ENCODE data around the gene HPCAL1. TPM values are rescaled to one million over a fixed set of nuclear protein-coding genes. Genes with fewer than 3 reads are reported as not detected.

The HPCAL1 gene
- total and polyA plus RNA-seq, 2 experiments from 2014 or later, result 8.3 to 25.4 TPM

DNA sequence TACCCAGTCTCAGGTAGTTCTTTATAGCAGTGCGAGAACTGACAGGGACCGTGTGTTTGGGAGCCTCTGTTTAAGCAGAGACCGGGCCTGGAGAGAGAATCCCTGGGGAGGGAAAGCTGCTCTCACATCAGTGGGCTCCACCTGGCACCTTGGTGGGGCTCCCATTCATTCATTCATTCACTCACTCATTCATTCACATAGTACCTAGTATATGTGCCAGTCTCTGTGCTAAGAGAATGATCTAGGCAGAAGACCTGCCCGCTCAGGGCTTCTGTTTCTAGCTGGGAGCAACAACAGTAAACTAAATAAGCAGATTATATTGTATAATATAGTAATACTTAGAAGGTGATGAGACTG, 17.8 kb downstream of the HPCAL1 start:
- H4K20me1 ChIP-seq (replicated peaks; ENCODE audit: insufficient read depth), result no peaks in the 10 kb centered on the region
- 0 out of 2 replicates have a peak, but pooled peaks cover 3% of the 10 kb centered on the region for H3K9me2 ChIP-seq (ENCODE audit: insufficient read depth)
- Mint-ChIP-seq H3K27me3 (ENCODE audit: insufficient read depth, low read depth, poor library complexity) (peaks cover 12% of the 10 kb centered on the region), H3K36me3 (ENCODE audit: low read depth) (peaks cover 6% of the 10 kb centered on the region; the same call in 1 of the 3 replicates), H3K9me3 (peaks cover 7% of the 10 kb centered on the region; the same call in 1 of the 3 replicates), H3K4me1 (peaks cover 32% of the 10 kb centered on the region), H3K27ac (no peak overlapping the region), H3K4me3 (no peak overlapping the region)
- no peaks in the 10 kb centered on the region for H3F3A ChIP-seq (replicated peaks; ENCODE audit: low read depth)
- peaks cover 13% of the 10 kb centered on the region; the same call in 1 of the 2 replicates for H3K4me1 ChIP-seq (ENCODE audit: insufficient read depth)
- TF ChIP-seq EZH2phosphoT487 (IDR thresholded peaks at IDR 0.05; ENCODE audit: unreplicated experiment) (no peak), NANOG (IDR thresholded peaks at IDR 0.05; ENCODE audit: borderline replicate concordance) (no peak), CREB1 (CRISPR knock-in tag; IDR thresholded peaks at IDR 0.05; ENCODE audit: low read depth) (no peak), STAT1 (IDR thresholded peaks at IDR 0.05; ENCODE audit: unreplicated experiment) (no peak), ZNF331 (CRISPR knock-in tag; IDR thresholded peaks at IDR 0.05; ENCODE audit: low read depth) (no peak), ZNF114 (CRISPR knock-in tag; IDR thresholded peaks at IDR 0.05) (no peak), JUNB (IDR thresholded peaks at IDR 0.05; ENCODE audit: unreplicated experiment) (no peak), ZNF462 (CRISPR knock-in tag; IDR thresholded peaks at IDR 0.05) (no peak), EZH2 (IDR thresholded peaks at IDR 0.05; ENCODE audit: low read depth, unreplicated experiment) (no peak), POLR2AphosphoS5 (IDR thresholded peaks at IDR 0.05; ENCODE audit: low read depth) (no peak)
- TF ChIP-seq, protein P1, sequence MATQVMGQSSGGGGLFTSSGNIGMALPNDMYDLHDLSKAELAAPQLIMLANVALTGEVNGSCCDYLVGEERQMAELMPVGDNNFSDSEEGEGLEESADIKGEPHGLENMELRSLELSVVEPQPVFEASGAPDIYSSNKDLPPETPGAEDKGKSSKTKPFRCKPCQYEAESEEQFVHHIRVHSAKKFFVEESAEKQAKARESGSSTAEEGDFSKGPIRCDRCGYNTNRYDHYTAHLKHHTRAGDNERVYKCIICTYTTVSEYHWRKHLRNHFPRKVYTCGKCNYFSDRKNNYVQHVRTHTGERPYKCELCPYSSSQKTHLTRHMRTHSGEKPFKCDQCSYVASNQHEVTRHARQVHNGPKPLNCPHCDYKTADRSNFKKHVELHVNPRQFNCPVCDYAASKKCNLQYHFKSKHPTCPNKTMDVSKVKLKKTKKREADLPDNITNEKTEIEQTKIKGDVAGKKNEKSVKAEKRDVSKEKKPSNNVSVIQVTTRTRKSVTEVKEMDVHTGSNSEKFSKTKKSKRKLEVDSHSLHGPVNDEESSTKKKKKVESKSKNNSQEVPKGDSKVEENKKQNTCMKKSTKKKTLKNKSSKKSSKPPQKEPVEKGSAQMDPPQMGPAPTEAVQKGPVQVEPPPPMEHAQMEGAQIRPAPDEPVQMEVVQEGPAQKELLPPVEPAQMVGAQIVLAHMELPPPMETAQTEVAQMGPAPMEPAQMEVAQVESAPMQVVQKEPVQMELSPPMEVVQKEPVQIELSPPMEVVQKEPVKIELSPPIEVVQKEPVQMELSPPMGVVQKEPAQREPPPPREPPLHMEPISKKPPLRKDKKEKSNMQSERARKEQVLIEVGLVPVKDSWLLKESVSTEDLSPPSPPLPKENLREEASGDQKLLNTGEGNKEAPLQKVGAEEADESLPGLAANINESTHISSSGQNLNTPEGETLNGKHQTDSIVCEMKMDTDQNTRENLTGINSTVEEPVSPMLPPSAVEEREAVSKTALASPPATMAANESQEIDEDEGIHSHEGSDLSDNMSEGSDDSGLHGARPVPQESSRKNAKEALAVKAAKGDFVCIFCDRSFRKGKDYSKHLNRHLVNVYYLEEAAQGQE (IDR thresholded peaks at IDR 0.05; ENCODE audit: unreplicated experiment), result no peak
- TF ChIP-seq, protein P2, sequence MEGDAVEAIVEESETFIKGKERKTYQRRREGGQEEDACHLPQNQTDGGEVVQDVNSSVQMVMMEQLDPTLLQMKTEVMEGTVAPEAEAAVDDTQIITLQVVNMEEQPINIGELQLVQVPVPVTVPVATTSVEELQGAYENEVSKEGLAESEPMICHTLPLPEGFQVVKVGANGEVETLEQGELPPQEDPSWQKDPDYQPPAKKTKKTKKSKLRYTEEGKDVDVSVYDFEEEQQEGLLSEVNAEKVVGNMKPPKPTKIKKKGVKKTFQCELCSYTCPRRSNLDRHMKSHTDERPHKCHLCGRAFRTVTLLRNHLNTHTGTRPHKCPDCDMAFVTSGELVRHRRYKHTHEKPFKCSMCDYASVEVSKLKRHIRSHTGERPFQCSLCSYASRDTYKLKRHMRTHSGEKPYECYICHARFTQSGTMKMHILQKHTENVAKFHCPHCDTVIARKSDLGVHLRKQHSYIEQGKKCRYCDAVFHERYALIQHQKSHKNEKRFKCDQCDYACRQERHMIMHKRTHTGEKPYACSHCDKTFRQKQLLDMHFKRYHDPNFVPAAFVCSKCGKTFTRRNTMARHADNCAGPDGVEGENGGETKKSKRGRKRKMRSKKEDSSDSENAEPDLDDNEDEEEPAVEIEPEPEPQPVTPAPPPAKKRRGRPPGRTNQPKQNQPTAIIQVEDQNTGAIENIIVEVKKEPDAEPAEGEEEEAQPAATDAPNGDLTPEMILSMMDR (conservative IDR thresholded peaks at IDR 0.05; ENCODE audit: low read depth in 2 of 2), result no peak
- TF ChIP-seq, protein P3, sequence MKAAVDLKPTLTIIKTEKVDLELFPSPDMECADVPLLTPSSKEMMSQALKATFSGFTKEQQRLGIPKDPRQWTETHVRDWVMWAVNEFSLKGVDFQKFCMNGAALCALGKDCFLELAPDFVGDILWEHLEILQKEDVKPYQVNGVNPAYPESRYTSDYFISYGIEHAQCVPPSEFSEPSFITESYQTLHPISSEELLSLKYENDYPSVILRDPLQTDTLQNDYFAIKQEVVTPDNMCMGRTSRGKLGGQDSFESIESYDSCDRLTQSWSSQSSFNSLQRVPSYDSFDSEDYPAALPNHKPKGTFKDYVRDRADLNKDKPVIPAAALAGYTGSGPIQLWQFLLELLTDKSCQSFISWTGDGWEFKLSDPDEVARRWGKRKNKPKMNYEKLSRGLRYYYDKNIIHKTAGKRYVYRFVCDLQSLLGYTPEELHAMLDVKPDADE (IDR thresholded peaks at IDR 0.05), result no peak
- H2AFZ ChIP-seq, result no peak overlapping the region
- no peak overlapping the region for H3K4me3 ChIP-seq
- DNase-seq (ENCODE audit: low spot score) (no peak), ATAC-seq (no peak)
- no peaks in the 10 kb centered on the region for H3K79me2 ChIP-seq (replicated peaks; ENCODE audit: insufficient read depth)
- H3K27ac ChIP-seq (ENCODE audit: low read depth), result no peak overlapping the region
- no peaks in the 10 kb centered on the region for H3K36me3 ChIP-seq (ENCODE audit: insufficient read depth)
- no peak overlapping the region for H3K4me2 ChIP-seq
- H3K27me3 ChIP-seq (ENCODE audit: insufficient read depth), result no peaks in the 10 kb centered on the region

Measured in GM23338 (cell line).